GM19468 (cell line): ENCODE results near the gene GOLGA8H.
"Not testable (repeated sequence)": the region's sequence is repeated elsewhere in the genome, so short reads cannot be mapped to it uniquely, and the experiment has no call there.

Experiments used
- ATAC-seq: cut with Tn5 transposase; IDR thresholded peaks from one replicate; pipeline ENCODE4 v1.9.1; 2021; ENCODE audit warnings: mild to moderate bottlenecking, moderate library complexity, moderate number of reproducible peaks; ENCODE audit not compliant: unreplicated experiment; ENCODE audit errors: extremely low read depth

The GOLGA8H gene

GRCh38 chr15:30603796-30604195 lies at the start of gene GOLGA8H:
Gene GOLGA8H, plus strand, starts transcription at chr15:30604028. Its CDS starts 98 bp downstream, at chr15:30604126.
- ATAC-seq, result not testable (repeated sequence)

- ATAC-seq, result not testable (repeated sequence)
These were observed 36.9 kb upstream of the GOLGA8H start for GRCh38 chr15:30566949-30567348.

- not testable (repeated sequence) for ATAC-seq
These were observed 30.8 kb upstream of the GOLGA8H start for GRCh38 chr15:30573012-30573491.

GRCh38 chr15:30579394-30579970 lies 24.3 kb upstream of the GOLGA8H start:
- not testable (repeated sequence) for ATAC-seq

GRCh38 chr15:30580716-30581115 lies 23.1 kb upstream of the GOLGA8H start:
- not testable (repeated sequence) for ATAC-seq

GRCh38 chr15:30598953-30599352 lies 4.9 kb upstream of the GOLGA8H start:
- not testable (repeated sequence) for ATAC-seq

- not testable (repeated sequence) for ATAC-seq
These were observed 8.4 kb downstream of the GOLGA8H start for GRCh38 chr15:30612271-30612670.

- ATAC-seq, result not testable (repeated sequence)
These were observed 17.5 kb downstream of the GOLGA8H start for GRCh38 chr15:30621342-30621741.

- ATAC-seq, result peak; percentile 87
These were observed 21.8 kb downstream of the GOLGA8H start, which contains the start of gene ARHGAP11B for GRCh38 chr15:30625436-30626193. Gene ARHGAP11B, plus strand, starts transcription at chr15:30626128.

GRCh38 chr15:30626194-30626565 lies 22.4 kb downstream of the GOLGA8H start:
- not testable (repeated sequence) for ATAC-seq

GRCh38 chr15:30626632-30627031 lies 22.8 kb downstream of the GOLGA8H start:
- ATAC-seq, result not testable (repeated sequence)

GRCh38 chr15:30650012-30650929 lies 46.4 kb downstream of the GOLGA8H start:
- ATAC-seq, result peak; percentile 89

- not testable (repeated sequence) for ATAC-seq
These were observed 57.3 kb downstream of the GOLGA8H start for GRCh38 chr15:30661154-30661553.
